Panc1 (cell line): Measurements from ENCODE around the gene EIF2D. TPM values are rescaled to one million over a fixed set of nuclear protein-coding genes. Genes with fewer than 3 reads are reported as not detected.

Source experiments
- ATAC-seq: fragments of 200-7000 bp; cut with Tn5 transposase; 2 replicates; pipeline ENCODE4 v1.9.1; 2020; ENCODE audit warnings: mild to moderate bottlenecking, moderate library complexity
- BruUV-seq: library from RNA; stranded (reverse); fragments of 400-500 nt; replicated peaks from 2 replicates; lab custom pipeline; 2021; lab: Mats Ljungman, UMichigan
- CTCF ChIA-PET: fragments of 300-600 bp; sonication (Branson Sonifier 250); formaldehyde crosslinking; loops from one replicate; lab custom pipeline; 2022; ENCODE audit warnings: antibody characterized with exemption; lab: Charles Lee
- POLR2A ChIA-PET: fragments of 300-600 bp; sonication (Branson Sonifier 250); formaldehyde crosslinking; loops from one replicate; lab custom pipeline; 2022; ENCODE audit warnings: antibody characterized with exemption; lab: Charles Lee
- DNase-seq: peaks from one replicate; pipeline ENCODE4 v3.0.0-alpha.2; 2010; ENCODE audit warnings: low read depth, low spot score
- H3K27ac ChIP-seq: 2 replicates; pipeline ENCODE4 v1.5.1; 2011; ENCODE audit warnings: mild to moderate bottlenecking, low read length, inconsistent platforms
- H3K27me3 ChIP-seq: fragments of 200-500 bp; sonication (Bioruptor generic); 2 replicates; pipeline ENCODE4 v1.6.0; 2014; ENCODE audit warnings: low read length, inconsistent platforms; ENCODE audit not compliant: control insufficient read depth, insufficient read depth
- H3K36me3 ChIP-seq: fragments of 200-500 bp; sonication (Bioruptor generic); 2 replicates; pipeline ENCODE4 v1.5.1; 2014; ENCODE audit warnings: inconsistent platforms, mild to moderate bottlenecking, low read length, moderate library complexity; ENCODE audit not compliant: control insufficient read depth, insufficient read depth
- H3K4me1 ChIP-seq: 2 replicates; pipeline ENCODE4 v1.5.1; 2011; ENCODE audit warnings: inconsistent platforms, mild to moderate bottlenecking, low read length, moderate library complexity; ENCODE audit not compliant: control insufficient read depth, insufficient read depth
- H3K4me3 ChIP-seq, 2 experiments: 2 replicates each; pipeline ENCODE4 v1.5.1; 2011 to 2012; ENCODE audit warnings: low read depth in 2 of 2, low read length in 2 of 2, mild to moderate bottlenecking in 2 of 2, inconsistent platforms in 1 of 2, moderate library complexity in 1 of 2
- H3K9me3 ChIP-seq: fragments of 200-500 bp; sonication (Bioruptor generic); 2 replicates; pipeline ENCODE4 v1.5.1; 2014; ENCODE audit warnings: low read depth, mild to moderate bottlenecking, inconsistent platforms, low read length, moderate library complexity; ENCODE audit not compliant: control insufficient read depth, insufficient read depth
- POLR2AphosphoS5 ChIP-seq: IDR thresholded peaks from 2 replicates; pipeline ENCODE4 v1.6.1; 2012; ENCODE audit warnings: mild to moderate bottlenecking, low read depth, low read length, moderate library complexity
- SIN3A ChIP-seq: IDR thresholded peaks from 2 replicates; pipeline ENCODE4 v1.6.1; 2012; ENCODE audit warnings: low read depth, mild to moderate bottlenecking, low read length, moderate library complexity, borderline replicate concordance; ENCODE audit not compliant: insufficient read depth
- TCF7L2 ChIP-seq: IDR thresholded peaks from 2 replicates; pipeline ENCODE4 v1.6.1; 2011; ENCODE audit warnings: mild to moderate bottlenecking, low read depth, low read length, inconsistent platforms
- in situ Hi-C: cut with HindIII; loops from 2 replicates; pipeline ENCODE4 v1.10.0; 2016; ENCODE audit warnings: low sequenced_read_pairs, low pct_unique_long_range_greater_than_20kb
- intact Hi-C: fragments of 100-400 bp; cut with micrococcal nuclease; formaldehyde crosslinking; loops from one replicate; pipeline ENCODE4 v1.10.0; 2022; ENCODE audit not compliant: unreplicated experiment
- total RNA-seq: library from RNA; stranded (reverse); gene quantifications from one replicate; pipeline ENCODE4 v1.2.1, GENCODE V29; 2021; ENCODE audit not compliant: unreplicated experiment
- TF ChIP-seq, protein P1 (sequence below), 2 experiments: IDR thresholded peaks; 2 replicates each; pipeline ENCODE4 v1.6.1; 2011 to 2012; ENCODE audit warnings: low read depth in 2 of 2, control low read depth in 1 of 2, low read length in 1 of 2, mild to moderate bottlenecking in 1 of 2, moderate library complexity in 1 of 2; ENCODE audit not compliant: insufficient read depth in 1 of 2
- TF ChIP-seq, protein P2 (sequence below): fragments of 450-650 bp; IDR thresholded peaks from 2 replicates; pipeline ENCODE4 v1.5.1; 2017; ENCODE audit warnings: mild to moderate bottlenecking

Gene EIF2D
- total RNA-seq, 1 experiment from 2014 or later: 28.7 TPM

DNA sequence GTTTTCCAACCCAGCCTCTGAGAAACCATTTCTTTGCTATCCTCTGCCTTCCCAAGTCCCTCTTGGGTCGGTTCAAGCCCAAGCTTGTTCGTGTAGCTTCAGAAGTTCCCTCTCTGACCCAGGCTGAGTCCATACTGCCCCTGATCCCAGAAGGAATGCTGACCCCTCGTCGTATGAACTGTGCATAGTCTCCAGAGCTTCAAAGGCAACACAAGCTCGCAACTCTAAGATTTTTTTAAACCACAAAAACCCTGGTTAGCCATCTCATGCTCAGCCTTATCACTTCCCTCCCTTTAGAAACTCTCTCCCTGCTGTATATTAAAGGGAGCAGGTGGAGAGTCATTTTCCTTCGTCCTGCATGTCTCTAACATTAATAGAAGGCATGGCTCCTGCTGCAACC, 23.8 kb downstream of the EIF2D start:
- ChIA-PET CTCF (interaction anchor here (0.6 kb wide), 1 partner anchor 712 kb away, joined by 3 read pairs; no protein-coding TSS in a partner anchor), POLR2A (no interaction called here)
- Histone ChIP-seq H3K4me3 (no peak overlapping the region), H3K27me3 (no peaks in the 10 kb centered on the region), H3K27ac (no peak overlapping the region), H3K9me3 (no peaks in the 10 kb centered on the region), H3K36me3 (0 out of 2 replicates have a peak, but pooled peaks cover 2% of the 10 kb centered on the region), H3K4me1 (no peaks in the 10 kb centered on the region)
- ATAC-seq: no peak
- DNase-seq: no peak
- in situ Hi-C loops: no loop called here
- TF ChIP-seq TCF7L2 (no peak), SIN3A (no peak), POLR2AphosphoS5 (no peak)
- TF ChIP-seq, protein P1, sequence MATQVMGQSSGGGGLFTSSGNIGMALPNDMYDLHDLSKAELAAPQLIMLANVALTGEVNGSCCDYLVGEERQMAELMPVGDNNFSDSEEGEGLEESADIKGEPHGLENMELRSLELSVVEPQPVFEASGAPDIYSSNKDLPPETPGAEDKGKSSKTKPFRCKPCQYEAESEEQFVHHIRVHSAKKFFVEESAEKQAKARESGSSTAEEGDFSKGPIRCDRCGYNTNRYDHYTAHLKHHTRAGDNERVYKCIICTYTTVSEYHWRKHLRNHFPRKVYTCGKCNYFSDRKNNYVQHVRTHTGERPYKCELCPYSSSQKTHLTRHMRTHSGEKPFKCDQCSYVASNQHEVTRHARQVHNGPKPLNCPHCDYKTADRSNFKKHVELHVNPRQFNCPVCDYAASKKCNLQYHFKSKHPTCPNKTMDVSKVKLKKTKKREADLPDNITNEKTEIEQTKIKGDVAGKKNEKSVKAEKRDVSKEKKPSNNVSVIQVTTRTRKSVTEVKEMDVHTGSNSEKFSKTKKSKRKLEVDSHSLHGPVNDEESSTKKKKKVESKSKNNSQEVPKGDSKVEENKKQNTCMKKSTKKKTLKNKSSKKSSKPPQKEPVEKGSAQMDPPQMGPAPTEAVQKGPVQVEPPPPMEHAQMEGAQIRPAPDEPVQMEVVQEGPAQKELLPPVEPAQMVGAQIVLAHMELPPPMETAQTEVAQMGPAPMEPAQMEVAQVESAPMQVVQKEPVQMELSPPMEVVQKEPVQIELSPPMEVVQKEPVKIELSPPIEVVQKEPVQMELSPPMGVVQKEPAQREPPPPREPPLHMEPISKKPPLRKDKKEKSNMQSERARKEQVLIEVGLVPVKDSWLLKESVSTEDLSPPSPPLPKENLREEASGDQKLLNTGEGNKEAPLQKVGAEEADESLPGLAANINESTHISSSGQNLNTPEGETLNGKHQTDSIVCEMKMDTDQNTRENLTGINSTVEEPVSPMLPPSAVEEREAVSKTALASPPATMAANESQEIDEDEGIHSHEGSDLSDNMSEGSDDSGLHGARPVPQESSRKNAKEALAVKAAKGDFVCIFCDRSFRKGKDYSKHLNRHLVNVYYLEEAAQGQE (IDR thresholded peaks at IDR 0.05; ENCODE audit: insufficient read depth in 1 of 2, low read depth in 2 of 2, low read length in 1 of 2): no peak
- TF ChIP-seq, protein P2, sequence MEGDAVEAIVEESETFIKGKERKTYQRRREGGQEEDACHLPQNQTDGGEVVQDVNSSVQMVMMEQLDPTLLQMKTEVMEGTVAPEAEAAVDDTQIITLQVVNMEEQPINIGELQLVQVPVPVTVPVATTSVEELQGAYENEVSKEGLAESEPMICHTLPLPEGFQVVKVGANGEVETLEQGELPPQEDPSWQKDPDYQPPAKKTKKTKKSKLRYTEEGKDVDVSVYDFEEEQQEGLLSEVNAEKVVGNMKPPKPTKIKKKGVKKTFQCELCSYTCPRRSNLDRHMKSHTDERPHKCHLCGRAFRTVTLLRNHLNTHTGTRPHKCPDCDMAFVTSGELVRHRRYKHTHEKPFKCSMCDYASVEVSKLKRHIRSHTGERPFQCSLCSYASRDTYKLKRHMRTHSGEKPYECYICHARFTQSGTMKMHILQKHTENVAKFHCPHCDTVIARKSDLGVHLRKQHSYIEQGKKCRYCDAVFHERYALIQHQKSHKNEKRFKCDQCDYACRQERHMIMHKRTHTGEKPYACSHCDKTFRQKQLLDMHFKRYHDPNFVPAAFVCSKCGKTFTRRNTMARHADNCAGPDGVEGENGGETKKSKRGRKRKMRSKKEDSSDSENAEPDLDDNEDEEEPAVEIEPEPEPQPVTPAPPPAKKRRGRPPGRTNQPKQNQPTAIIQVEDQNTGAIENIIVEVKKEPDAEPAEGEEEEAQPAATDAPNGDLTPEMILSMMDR: no peak
- BruUV-seq: no TSS peak
- intact Hi-C loops: no loop called here

DNA sequence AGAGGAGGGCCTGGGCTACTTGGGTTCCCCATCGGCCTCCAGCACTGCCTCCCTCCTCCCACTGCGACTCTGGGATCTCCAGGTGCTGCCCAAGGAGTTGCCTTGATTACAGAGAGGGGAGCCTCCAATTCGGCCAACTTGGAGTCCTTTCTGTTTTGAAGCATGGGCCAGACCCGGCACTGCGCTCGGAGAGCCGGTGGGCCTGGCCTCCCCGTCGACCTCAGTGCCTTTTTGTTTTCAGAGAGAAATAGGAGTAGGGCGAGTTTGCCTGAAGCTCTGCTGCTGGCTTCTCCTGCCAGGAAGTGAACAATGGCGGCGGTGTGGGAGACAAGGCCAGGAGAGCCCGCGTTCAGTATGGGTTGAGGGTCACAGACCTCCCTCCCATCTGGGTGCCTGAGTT, 24.4 kb downstream of the EIF2D start:
- Histone ChIP-seq H3K4me1 (no peaks in the 10 kb centered on the region), H3K9me3 (no peaks in the 10 kb centered on the region), H3K27ac (no peak overlapping the region), H3K27me3 (no peaks in the 10 kb centered on the region), H3K36me3 (0 out of 2 replicates have a peak, but pooled peaks cover 2% of the 10 kb centered on the region), H3K4me3 (no peak overlapping the region)
- BruUV-seq: no TSS peak
- ATAC-seq: no peak
- POLR2A ChIA-PET: no interaction called here
- CTCF ChIA-PET: interaction anchor here (0.6 kb wide), 1 partner anchor 711 kb away, joined by 3 read pairs; no protein-coding TSS in a partner anchor
- intact Hi-C loops (no loop called here), in situ Hi-C loops (no loop called here)
- no peak for DNase-seq
- TF ChIP-seq TCF7L2: no peak
